Fibroblast of skin of right biceps (primary cell): ENCODE measurements around the gene ALDOA.

ENCODE experiments used
- DNase-seq: peaks from one replicate; pipeline ENCODE4 v3.0.0-alpha.2; 2013

Gene ALDOA

DNA sequence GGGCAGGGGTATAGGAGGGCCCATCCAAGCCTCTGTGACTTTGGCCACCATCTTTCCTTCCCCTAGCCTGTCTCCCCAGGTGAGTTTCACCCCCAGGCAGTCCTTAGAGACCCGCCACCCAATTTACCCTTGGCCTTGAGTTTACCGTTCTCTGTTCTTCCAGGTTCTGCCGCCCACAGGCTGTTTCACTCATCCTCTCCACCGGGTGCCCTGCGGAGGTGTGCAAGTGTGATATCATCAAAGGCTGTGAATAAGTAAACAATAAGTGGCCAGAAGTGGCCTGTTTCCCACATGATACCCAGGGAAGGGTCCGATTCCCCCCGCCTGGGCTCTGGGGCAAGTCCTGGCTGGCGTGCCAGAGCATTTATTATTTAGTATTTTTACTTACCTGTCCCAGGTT, 19.4 kb upstream of the ALDOA start:
- no peak for DNase-seq

DNA sequence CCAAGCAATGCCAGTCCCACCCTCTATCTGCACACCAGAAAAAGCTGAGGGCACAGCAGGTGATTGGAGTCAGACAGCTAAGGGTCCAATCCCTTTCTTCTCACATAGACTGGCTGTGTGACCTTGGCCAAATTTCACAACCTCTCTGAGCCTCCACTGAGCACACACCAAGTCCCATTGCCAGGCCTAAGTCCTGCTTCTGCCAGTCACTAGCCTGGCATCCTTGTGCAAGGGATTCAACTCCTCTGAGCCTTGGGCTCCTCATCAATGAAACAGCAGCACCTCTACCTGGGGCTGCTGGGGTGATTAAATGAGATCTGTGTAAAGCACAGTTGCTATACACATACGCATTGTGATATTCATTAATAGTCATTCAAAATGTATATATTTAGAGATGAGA, 19.0 kb upstream of the ALDOA start:
- DNase-seq: no peak

DNA sequence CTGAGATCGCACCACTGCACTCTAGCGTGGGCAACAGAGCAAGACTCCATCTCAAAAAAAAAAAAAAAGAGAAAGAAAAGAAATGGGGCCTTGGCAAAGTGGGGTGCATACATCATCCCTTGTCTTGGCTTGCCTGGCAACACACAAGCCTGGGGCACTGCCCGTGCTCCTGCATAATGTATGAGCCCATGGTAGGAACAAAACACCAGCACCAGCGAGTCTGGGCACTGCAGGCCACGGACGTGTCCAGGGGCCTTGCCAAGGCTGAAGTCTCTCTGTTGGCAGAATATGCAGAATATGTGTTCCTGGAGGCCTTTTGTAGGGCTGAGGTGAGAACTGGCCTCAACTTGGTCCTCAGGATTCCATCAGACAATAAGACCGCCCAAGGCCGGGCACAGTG, 15.7 kb upstream of the ALDOA start:
- DNase-seq: no peak

- DNase-seq: peak; percentile 84
Observed at GRCh38 chr16:30051518-30051917, 14.0 kb upstream of the ALDOA start.

DNA sequence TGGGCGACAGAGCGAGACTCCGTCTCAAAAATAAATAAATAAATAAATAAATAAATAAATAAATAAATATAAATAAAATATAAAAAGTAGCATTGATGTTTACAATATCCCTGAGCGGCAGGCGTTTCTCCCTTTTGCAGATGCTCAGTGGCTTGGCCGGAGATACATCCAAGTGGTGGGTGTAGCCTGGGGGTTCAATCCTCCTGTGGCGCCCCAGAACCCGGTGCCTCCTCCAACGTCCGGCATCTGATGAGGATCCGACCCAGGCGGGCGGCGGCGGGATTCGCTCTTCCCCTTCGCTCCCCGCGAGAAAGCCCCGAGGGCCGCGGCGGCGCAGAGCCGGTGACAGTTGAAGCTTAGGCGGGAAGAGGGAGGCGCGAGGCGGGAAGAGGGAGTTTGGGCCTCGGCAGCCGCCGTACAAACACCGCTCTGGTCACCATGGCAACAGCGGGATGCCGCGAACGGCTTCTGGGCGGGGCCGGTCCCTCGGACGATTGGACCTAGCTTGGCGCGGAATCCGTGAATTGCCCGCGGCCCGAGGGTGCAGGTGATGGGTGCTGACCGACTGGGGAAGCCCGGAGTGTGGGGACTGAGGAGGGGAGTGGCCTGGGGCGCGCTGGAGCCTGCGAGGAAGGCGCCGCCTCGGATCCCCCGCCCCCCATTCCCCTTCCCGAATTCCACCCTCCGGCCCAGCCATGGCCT, 12.7 kb upstream of the ALDOA start:
- peak; percentile 93 for DNase-seq

DNA sequence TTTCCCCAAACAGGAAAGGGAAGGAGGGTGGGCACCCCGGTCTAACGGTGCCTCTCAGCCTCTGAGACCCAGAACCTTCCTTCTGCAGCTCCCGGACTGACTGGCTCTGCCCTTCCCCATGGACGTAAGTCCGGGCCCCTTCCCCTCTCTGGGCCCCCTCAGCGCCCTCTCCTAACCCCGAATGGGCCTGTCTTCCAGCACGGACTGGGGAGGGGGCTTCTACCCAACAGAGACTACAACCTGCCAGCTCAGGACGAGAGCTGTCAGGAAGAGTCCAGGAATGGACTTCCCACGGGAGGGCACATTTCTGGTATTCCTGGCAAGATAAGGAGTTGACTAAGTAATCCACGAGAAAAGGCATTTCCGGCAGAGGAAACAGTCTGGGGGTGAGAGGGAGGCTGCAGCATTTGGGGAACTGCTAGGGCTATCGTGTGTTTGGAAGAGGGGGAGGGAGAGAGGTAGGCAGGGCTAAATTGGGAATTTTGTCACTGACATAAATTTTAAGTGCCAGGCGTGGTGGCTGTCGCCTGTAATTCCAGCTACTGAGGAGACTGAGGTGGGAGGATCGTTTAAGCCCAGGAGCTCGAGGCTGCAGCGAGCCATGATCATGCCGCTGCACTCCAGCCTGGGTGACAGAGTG, 12.1 kb upstream of the ALDOA start:
- peak; percentile 73 for DNase-seq

DNA sequence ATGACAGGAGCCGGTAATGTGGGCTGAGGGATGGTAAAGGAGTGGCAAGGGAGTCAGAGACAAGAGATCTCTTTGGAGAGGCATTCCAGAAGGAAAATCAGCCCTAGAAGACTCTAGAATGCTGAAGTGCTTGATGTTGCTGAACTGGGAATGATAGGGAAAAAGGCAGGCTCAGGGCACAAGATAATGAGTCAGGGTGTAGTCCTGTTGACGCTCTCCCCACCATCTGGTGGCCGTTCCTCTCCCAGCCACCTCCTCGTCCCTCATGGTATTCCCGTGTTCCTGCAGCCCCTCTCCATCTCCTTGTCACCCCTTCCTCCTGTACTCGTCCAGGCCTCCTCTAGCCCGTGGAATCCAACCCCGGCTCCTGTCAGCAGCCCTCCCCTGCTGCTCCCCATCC, 11.1 kb upstream of the ALDOA start:
- DNase-seq: no peak

DNA sequence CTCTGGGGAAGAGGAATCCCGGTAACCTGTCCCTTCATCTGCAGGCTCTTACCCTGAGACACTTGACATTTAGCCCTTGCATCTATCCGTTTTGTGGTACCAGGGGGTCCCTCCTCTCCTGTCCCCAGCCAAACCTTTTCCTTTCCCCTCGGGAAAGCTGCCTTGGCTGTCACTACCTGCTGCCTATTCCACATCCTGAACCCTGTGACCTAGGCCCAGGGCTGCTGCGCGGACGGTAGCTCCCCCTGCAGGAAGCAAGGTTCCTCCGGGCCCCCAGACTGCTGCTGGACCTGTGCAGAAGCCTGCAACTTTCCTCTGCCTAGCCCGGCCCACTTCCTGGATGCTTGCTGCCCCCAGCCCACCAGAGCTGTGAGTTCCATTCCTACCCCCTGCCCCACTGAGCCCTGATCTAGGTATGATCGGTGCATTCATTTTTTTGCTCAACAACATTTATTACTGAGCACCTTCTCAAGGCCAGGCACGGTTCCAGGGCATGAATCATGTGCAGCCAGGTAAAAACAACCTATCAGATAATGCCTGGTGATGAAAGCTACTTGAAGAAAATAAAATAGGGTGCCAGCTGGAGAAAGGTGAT, 10.5 kb upstream of the ALDOA start:
- DNase-seq: no peak

- DNase-seq: no peak
Observed at GRCh38 chr16:30060346-30060745, 5.2 kb upstream of the ALDOA start.

DNA sequence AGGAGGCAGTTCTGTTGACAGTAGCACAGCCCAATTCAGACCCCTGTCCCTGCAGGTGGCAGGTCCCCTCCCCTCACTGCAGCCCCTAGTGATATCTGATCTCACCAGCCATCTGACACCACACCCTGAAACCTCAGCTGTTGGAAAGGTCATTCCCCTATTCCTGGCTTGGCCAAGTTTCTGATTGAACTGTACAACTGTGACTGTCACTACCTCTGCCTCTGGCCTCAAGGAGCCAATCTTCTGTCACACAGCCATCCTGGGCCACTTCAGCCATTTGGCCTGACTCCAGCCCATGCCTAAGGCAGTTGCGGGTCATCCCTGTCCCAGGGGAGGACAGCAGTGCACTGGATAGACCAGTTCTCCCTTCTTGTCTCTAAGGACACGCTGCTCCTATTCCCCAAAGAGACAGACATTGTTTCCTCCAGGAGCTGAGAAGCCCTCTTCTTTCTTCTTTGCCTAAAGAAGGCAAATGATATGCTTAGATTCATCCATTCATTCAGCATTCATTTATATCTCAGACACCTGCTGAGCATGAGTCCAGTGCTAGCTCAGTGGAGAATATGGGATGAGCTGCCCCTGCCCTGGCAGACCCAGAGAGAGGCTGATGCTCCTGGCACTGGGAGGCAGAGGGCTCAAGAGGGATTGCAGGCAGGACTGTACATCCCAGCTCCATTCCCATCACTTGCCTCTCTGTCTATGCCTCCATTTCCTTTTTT, 4.6 kb upstream of the ALDOA start:
- no peak for DNase-seq

DNA sequence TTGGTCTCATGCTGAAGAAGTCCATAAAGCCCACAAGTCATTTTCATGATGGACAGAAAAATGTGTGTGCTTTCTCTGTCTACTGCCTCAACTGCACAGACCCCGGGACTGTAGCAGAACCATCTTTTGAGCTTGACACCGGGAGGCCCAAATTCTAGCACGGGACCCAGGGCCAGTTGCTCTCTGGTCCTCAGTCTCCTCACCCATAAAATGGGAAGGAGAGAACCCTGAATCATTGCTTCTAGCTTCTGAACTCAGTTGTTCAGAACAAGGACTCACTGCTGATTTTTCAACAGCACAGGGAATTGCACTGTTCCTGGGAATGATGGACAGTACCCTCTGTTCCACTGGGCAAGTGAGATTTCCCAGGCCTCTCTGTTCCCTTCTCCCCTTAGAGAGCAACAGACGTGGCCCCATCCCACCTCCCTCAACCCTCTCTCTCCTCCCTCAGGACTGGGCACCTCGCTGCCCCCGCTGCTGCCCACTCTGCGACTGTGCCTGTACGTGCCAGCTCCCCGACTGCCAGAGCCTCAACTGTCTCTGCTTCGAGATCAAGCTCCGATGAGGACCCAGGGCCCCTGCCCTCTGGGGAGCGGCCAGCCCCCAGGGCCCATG, 2.2 kb upstream of the ALDOA start:
- no peak for DNase-seq

- peak; percentile 51 for DNase-seq
Observed at GRCh38 chr16:30063893-30064728, 1.4 kb upstream of the ALDOA start.

- no peak for DNase-seq
Observed at GRCh38 chr16:30064729-30065101, 845 bp upstream of the ALDOA start.

GRCh38 chr16:30065943-30066760, 592 bp downstream of the ALDOA start:
- peak; percentile 69 for DNase-seq

DNA sequence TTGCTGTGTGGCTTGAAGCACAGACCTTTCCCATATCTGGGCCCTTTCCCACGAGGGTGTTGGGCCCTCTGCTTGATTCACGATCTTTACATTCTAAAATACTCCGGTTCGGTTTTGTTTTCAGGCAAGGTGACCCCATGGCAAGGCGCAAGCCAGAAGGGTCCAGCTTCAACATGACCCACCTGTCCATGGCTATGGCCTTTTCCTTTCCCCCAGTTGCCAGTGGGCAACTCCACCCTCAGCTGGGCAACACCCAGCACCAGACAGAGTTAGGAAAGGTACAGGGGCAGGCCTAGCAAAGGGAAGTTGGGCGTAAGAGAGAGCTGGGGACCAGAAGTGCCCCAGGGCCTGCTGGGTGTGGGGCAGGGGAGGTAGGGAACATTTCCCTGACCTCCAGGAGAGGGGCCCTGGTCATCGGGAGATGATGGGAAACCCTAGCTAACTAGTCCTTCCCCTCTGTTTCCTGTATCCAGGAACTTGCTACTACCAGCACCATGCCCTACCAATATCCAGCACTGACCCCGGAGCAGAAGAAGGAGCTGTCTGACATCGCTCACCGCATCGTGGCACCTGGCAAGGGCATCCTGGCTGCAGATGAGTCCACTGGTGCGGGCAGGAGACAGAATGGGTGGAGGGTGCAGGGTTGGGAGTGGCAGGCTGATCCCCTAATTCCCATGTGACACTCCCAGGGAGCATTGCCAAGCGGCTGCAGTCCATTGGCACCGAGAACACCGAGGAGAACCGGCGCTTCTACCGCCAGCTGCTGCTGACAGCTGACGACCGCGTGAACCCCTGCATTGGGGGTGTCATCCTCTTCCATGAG, 1.4 kb downstream of the ALDOA start:
- DNase-seq: no peak

DNA sequence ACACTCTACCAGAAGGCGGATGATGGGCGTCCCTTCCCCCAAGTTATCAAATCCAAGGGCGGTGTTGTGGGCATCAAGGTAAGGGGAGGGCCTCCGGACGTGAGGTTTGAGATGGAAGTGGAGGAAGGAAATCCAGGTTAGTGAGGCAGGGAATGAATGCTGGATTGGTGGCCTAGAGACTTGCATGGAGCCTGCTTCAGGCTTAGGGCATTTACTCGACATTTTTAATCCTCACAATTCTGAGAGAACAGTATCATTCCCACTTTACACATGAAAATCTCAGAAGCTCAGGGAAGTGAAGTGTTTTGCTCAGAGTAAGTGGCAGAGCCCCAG, 2.0 kb downstream of the ALDOA start:
- no peak for DNase-seq

GRCh38 chr16:30068333-30068732, 2.8 kb downstream of the ALDOA start:
- DNase-seq: no peak

DNA sequence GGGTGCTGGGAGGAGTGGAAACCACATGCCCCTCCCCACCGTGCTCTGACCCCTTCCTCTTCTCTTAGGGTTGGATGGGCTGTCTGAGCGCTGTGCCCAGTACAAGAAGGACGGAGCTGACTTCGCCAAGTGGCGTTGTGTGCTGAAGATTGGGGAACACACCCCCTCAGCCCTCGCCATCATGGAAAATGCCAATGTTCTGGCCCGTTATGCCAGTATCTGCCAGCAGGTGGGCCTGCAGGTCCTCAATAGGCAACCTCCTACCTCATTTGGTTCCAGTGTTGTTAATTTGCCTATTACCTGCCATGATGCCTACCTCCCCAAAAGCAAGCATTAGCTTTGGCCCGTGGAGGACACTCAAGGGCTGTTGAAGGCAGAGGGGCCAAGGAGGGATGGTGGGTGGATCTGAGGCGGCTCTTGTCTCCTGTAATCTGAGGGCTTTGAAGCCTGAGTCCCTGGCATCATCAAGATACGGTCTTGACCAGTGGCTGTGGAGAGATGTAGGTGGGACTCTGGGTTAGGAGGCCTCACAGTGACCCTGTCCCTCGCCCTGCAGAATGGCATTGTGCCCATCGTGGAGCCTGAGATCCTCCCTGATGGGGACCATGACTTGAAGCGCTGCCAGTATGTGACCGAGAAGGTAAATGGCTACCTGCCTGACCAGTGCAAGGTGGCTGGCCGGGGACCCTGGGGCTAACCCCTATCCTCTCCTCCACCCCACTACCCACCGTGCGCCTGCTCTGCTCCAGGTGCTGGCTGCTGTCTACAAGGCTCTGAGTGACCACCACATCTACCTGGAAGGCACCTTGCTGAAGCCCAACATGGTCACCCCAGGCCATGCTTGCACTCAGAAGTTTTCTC, 3.4 kb downstream of the ALDOA start:
- DNase-seq: no peak

- no peak for DNase-seq
Observed at GRCh38 chr16:30069611-30070462, 4.3 kb downstream of the ALDOA start.
